RPMI8226 (cell line): ENCODE measurements around the gene BPIFA3.

Experiments used
- DNase-seq: peaks from one replicate; pipeline ENCODE4 v3.0.0-alpha.2; 2015

The BPIFA3 gene

GRCh38 chr20:33229843-33230242 lies 12.7 kb downstream of the BPIFA3 start:
- no peak for DNase-seq

GRCh38 chr20:33231237-33231636 lies 14.1 kb downstream of the BPIFA3 start:
- no peak for DNase-seq

GRCh38 chr20:33232486-33233072 lies 15.4 kb downstream of the BPIFA3 start:
- DNase-seq, result no peak

GRCh38 chr20:33233129-33233774 lies 16.1 kb downstream of the BPIFA3 start:
- DNase-seq, result no peak

GRCh38 chr20:33234050-33234449 lies 16.9 kb downstream of the BPIFA3 start:
- no peak for DNase-seq

GRCh38 chr20:33235696-33236095 lies 18.5 kb downstream of the BPIFA3 start, which contains the start of gene BPIFA1:
BPIFA1 (plus strand) TSS chr20:33235996; CDS start chr20:33237712, 1,716 bp downstream.
- no peak for DNase-seq

GRCh38 chr20:33236351-33236750 lies 19.2 kb downstream of the BPIFA3 start:
- no peak for DNase-seq

GRCh38 chr20:33237989-33238388 lies 20.8 kb downstream of the BPIFA3 start:
- DNase-seq, result no peak

- DNase-seq, result no peak
These were observed 22.3 kb downstream of the BPIFA3 start for GRCh38 chr20:33239418-33239817.

GRCh38 chr20:33239979-33240736 lies 23.0 kb downstream of the BPIFA3 start:
- DNase-seq, result no peak

- DNase-seq, result no peak
These were observed 23.8 kb downstream of the BPIFA3 start for GRCh38 chr20:33240923-33241322.

- DNase-seq, result no peak
These were observed 25.4 kb downstream of the BPIFA3 start for GRCh38 chr20:33242319-33243100.

GRCh38 chr20:33246077-33246476 lies 28.9 kb downstream of the BPIFA3 start:
- DNase-seq, result no peak

GRCh38 chr20:33249456-33249855 lies 32.3 kb downstream of the BPIFA3 start:
- no peak for DNase-seq

- DNase-seq, result no peak
These were observed 33.5 kb downstream of the BPIFA3 start for GRCh38 chr20:33250666-33251065.

- DNase-seq, result no peak
These were observed 34.3 kb downstream of the BPIFA3 start for GRCh38 chr20:33251496-33251895.

- DNase-seq, result no peak
These were observed 35.3 kb downstream of the BPIFA3 start for GRCh38 chr20:33252460-33252859.

GRCh38 chr20:33255005-33255404 lies 37.9 kb downstream of the BPIFA3 start:
- no peak for DNase-seq

- no peak for DNase-seq
These were observed 40.1 kb downstream of the BPIFA3 start for GRCh38 chr20:33257237-33257636.

- DNase-seq, result no peak
These were observed 42.2 kb downstream of the BPIFA3 start for GRCh38 chr20:33259371-33259770.

- DNase-seq, result no peak
These were observed 44.3 kb downstream of the BPIFA3 start for GRCh38 chr20:33261465-33261864.

- peak; percentile 27 for DNase-seq
These were observed 45.5 kb downstream of the BPIFA3 start for GRCh38 chr20:33262658-33263065.

- no peak for DNase-seq
These were observed 46.6 kb downstream of the BPIFA3 start for GRCh38 chr20:33263784-33264183.
